GM18870 (cell line): ENCODE measurements around the gene GPC4.

Source experiments
- ATAC-seq: cut with Tn5 transposase; IDR thresholded peaks from one replicate; pipeline ENCODE4 v1.9.1; 2021; ENCODE audit warnings: moderate library complexity; ENCODE audit not compliant: unreplicated experiment

GPC4 gene

DNA sequence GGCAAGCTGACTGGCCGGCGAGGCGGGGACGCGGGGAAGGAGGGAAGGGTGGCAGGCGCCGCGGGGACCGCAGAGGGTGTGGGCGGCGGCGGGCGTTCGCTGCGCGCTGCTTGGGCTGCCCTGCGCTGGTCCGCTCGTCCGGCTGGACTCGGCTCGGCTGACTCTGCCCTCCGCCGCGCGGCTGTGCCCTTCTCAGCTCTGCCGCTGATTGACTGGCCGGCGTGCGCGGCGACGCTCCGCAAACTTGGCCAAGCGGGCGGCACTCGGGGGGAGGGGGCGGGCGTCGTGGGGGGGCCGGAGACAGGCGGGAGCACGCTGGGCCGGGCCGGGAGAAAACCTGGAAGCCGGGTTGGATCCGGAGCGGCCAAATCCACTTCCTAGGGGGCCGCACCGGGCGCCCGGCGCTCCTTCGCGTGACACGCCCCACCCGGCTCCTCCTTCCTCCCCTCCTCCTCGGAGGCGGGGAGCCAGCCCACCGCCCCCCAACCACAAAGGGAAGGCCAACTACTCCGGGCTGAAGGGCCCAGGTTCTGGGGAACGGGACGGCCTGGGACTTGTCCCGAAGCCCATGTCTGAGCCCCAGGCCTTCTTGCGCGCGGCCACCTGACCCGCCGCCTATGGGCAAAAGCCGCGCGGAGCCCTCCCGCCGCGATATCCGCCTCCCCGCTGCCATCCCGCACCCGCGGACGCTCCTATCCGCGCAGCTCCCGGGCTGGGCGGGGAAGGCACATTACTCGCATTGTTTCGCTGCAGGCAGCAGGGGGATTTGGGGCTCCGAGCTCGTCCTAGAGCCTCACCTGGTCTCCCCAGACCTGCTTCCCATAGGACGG lies at the start of gene GPC4:
Gene GPC4 (minus strand): TSS at position 214 of the 830 bp plus-strand sequence. CDS start 524 bp downstream, outside the sequence.
- no peak for ATAC-seq

DNA sequence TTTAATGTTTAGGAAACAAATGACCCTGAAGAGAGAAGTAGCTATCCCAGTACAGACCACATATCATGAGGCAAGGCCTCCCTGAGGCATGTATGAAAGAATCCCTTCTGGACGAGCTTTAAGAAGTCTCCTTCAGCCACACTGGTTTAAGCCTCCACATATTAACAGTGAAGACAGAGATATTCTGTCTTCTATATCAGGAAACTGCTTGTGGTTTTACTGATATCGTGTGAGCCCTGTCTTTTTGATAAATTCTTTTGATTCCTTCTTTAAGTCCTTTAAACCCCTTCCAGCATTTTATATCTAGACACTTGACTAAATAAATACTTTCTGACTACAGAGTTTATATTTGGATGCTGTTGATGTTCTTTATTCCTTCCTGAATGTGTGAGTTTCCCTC lies 45.9 kb upstream of the GPC4 start:
- ATAC-seq: no peak

DNA sequence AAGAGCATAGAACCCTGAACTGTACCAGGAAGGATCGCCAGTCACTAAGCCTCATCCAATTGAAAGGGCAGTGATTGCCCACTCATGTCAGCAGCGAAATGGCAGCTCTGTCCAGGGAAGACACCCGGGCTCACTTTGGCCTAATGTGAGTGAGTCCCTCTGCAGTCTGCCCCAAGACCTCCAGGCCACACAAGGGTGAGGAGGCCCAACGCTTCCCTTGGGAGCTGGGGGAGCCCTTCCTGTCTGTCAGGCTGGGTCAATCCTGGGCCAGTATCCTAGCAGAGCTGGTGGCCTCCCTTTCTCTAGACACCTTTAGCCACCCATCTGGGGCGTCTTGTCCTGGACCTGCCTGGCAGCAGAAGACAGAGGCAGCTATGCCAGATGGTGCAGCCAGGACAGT lies 39.6 kb upstream of the GPC4 start:
- no peak for ATAC-seq

DNA sequence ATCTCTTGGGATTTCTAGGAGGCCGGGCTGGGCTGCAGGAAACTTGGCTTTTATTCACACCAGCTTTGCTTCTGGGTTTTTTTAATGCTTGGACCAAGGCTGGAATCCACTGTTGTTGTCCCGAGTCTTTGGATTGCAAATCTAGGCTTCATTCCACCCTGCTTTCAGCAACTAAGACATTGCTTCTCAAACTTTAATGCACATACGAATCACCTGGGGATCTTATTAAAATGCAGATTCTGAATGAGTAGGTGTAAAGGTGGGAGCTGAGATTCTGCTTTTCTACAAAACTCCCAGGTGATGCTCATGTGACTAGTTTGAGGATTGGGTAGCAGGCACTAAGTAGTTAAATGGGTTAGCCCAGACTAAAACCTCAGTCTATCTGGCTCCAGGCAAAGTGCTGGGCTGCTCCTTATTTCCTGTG lies 39.2 kb upstream of the GPC4 start:
- no peak for ATAC-seq

DNA sequence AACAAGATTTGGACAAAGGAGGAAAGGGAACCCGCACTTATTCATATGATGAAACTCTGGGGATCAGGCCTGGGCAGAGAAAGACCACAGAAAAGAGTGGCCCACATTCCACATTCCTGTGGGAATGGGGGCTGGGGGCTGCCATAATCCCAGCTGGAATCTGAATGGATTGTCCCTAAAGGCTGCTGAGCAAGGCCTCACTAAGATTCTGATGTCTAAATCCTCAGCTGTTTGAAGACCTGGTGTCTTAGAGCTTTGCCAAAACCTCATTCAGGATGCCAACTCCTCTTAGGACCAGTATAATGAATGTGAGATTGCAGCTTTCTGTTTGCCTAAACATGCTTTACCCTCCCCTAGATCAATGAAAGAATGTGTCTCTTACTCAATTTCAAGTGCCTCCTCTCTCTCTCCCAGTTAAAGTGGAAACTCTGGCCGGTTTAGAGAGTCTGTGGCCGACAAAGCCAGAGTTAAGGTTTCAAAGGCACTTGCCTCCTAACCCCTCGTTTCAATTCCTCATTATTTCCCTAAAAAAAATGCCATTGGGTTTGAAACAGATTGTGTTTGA lies 33.3 kb upstream of the GPC4 start:
- ATAC-seq: no peak

DNA sequence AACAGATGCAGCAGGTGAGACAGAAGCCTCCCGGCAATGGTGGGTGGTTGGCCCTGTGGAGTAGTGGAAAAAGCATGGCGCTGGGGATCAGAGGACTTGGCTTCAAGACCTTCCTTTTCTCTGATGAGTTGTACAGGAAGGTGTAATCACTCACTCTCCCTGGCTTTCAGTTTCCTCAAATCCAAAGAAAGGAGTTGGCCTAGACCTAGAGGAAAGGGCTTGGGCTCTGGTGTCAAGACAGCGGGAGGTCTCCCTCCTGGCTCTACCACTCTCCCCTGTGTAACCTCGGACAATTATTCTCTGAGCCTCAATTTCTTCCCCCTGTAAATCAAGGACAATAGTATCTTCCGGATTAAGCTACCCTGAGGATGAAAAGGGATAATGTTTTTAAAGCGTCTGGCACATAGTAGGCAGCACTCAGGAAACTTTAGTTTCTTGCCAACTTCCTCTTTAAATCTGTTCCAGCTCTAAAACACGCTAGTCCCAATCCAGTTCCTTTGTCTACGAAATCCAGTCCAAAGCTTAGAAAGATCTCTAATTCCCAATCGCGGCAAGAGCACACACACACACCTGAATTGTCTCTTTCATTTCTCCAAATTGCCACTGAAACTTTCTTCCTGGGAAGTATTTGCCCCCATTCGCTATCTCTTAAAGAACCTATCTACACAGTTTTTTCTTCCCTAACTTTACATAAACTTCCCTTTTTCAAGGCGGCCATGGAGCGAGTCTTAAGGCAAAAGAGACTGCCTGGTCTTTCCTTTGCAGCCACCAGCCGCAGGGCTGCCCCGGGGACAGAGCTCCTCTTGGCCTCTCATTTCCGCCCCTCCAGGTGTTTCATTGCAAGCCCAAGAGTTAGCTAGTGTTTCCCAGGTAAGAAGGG lies 29.9 kb upstream of the GPC4 start:
- ATAC-seq: no peak

DNA sequence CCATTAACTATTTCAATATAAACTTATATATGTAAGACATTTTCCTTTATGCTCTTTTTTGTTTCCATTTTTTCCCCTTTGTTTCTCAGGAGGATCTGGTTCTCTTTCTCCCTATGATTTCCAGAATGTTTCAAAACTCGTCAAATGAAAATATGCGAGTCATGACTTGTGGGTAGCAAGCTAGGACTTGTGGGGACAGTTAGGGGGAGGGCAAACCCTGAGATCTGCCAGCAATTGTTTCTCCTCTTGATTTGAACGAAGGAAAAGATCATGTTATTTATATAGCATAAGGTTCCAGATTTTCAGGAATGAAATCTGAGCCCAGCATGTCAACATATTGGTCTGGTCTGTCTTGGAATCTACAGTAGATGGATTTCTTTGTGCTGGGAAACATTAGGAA lies 28.9 kb upstream of the GPC4 start:
- ATAC-seq: no peak

DNA sequence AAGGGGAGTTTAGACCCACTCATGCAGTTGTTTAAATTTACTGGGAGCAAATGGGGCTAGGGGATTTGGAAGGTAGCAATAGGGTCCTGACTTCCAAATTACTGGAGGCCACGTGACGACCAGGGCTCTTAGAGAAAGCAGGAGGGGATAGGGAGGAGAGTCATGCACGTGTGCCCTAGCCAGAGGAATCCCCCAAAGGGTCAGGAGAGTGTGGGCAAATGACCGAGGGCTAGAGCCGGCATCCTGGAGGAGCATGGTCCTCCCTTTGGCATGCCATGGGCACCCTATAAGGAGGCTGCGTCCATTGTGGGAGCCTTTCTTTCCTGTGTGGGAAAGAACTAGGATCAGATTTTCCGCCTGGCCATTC lies 25.5 kb upstream of the GPC4 start:
- ATAC-seq: no peak

DNA sequence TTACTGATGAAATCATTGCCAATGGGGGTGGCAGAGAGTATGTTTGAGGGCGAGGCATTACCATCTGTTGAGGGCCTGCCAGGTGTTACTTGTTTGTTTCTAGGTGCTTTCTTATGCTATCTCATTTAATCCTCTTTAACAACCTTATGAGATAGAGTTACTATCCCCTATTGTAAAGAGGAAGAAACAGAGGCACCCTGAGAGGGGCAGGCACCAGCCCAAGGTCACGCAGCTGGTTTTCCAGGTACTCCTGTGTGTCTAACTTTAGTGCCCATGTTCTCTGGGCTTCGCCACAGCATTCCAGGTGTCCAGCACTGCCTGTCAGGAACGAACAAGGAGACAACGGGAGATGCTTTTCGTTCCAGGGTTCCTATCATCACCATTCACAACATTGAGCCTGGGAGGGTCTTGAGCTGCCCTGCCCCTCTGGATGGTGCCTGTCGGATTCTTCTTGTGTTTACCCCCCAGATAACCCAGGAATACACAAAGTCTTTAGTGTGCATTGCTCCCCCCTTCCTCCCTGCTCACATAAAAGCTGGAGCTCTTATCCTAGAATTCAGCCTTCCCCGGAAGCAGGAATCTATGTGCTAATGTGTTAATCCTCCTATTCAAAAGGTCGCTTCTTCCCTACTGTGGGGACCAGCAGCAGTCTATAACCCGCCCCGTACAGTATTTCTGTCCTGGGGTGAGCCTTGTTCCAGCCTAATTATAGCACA lies 24.9 kb upstream of the GPC4 start:
- ATAC-seq: no peak

DNA sequence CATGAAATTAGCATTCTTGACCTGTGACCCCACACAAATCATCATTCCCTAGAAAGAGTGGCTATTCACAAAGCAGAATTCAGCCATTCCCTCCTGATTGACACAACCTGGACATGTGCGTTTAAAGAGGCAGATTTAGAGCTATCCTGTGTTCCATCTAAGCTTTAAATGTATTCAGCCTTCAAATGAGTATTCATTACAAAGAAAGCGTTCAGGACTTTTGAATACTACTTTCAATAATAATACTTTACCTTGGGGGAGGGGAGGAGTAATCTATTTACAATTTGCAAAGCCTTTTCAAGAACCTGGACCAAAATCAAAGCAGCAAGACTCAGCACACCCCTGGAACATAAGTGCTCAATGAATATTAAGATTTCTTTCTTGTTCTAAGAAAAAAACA lies 22.5 kb upstream of the GPC4 start:
- ATAC-seq: no peak

DNA sequence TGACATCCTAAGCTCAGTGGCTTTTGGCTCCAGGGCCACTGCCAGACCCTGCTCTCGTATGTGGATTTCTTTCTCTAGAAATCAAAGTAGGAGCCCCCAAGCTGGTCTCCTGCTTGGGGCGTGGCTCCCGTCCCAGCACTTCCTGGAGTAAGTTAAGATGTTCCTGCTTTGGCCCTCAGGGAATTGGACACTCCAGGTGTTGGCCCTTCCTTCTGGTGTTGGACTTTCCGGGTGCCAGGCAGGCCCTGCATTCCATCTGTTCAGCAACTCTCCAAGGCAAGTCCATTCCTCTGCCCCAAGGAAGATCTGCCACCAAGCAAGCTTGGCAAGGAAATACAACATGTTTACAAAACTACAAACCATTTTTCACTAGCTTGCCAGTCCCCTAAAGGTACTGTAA lies 22.1 kb upstream of the GPC4 start:
- no peak for ATAC-seq

DNA sequence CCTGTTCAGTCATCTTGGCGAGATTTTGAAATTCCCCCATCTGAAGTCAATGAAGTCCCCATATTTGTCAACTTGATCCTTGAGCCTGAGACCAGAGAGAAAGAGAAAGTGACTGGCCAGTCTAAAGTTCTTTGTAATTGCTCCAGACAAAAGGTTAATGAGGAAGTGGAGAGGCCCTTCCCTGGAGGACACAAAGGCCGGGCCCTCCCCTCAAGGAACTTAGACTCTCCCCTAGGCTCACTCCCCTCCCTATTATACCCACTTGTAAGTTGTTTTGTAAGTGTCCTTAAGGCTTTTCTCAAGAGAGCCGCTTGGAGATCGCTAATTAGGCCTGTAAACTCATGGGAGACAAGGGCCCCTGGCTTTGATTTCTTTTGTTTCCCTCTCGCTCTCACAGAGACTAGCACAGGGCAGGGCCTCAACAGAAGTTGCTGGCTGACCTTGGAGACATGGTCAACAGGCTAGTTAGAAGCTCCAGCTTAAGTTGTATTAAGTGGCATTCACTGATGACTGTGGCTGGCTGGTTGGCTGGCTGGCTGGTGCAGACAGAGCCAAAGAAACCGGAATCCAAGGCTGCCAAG lies 20.3 kb upstream of the GPC4 start:
- no peak for ATAC-seq

DNA sequence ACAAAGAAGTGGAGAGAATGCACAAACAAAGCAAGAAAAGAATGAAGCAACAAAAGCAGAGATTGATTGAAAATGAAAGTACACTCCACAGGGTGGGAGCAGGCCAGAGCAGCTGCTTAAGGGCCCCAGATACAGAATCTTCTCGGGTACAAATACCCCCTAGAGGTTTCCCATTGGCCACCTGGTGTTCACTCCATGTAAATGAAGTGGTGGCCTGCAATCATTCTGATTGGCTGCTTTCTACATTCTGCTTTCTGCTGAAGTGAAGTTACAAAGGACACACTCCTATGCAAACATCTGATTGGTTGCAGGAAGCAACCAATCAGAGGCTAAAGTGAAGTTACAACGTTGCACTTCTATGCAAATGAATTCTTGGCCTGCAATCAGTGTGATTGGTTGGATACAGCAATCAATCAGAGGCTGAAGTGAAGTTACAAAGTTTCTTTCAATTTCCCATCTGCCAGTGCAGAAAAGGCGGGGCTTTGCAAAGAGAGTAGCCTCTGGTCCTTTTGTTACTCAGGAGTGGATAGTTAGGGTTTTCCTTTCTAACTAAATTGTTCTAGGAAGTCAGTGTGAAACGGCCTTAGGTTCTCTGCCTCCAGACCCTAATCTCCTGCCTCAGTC lies 19.0 kb upstream of the GPC4 start:
- no peak for ATAC-seq

DNA sequence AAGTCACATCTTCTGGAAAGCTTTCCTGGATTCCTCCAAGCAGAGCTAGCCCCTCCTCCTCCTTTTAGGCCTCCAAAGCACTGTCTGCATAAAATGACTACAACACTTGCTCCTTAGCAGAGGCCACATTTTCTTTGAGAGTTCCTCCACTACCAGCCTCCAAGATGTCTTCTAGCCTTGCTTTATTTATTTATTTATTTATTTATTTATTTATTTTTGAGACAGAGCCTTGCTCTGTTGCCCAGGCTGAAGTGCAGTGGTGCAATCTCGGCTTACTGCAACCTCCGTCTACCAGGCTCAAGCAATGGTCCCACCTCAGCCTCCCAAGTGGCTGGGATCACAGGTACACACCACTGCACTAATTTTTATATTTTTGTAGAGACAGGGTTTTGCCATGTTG lies 4.6 kb upstream of the GPC4 start:
- no peak for ATAC-seq

DNA sequence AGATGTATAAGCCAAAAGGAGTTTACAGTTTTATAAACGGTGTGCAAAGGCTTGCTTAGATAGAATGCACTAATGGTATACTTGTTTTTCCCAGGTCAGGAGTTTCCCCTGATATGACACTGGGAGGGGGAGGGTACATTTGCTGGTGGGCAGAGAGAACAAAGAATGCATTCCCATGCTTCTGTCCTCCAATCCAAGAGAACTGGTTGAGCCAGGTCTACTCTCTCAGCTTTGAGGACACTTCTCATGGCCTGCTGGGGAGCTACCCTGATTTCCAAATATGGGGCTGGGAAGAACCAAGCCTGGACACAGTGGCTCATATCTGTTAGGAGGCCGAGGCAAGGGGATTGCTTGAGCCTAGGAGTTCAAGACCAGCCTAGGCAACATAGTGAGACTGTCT lies 3.3 kb upstream of the GPC4 start:
- ATAC-seq: no peak

DNA sequence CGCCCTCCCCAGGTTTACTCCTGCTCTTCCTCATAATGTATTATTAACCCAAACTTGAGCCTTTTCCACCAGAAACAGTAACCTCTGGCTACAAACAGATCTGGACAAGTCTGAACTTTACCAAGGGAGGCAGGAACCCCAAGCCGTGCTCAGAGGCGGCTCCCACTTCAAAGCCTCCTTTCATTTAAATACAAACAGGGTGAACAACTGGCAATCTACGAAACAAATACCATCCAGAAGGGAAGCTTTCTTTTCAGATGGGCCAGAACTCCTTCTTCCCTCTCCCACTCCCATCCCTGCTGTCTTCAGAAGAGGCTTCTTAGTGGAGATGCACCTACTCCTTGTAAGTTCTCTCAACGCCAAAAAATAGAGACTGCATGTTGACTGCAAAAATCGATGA lies 2.1 kb upstream of the GPC4 start:
- no peak for ATAC-seq

DNA sequence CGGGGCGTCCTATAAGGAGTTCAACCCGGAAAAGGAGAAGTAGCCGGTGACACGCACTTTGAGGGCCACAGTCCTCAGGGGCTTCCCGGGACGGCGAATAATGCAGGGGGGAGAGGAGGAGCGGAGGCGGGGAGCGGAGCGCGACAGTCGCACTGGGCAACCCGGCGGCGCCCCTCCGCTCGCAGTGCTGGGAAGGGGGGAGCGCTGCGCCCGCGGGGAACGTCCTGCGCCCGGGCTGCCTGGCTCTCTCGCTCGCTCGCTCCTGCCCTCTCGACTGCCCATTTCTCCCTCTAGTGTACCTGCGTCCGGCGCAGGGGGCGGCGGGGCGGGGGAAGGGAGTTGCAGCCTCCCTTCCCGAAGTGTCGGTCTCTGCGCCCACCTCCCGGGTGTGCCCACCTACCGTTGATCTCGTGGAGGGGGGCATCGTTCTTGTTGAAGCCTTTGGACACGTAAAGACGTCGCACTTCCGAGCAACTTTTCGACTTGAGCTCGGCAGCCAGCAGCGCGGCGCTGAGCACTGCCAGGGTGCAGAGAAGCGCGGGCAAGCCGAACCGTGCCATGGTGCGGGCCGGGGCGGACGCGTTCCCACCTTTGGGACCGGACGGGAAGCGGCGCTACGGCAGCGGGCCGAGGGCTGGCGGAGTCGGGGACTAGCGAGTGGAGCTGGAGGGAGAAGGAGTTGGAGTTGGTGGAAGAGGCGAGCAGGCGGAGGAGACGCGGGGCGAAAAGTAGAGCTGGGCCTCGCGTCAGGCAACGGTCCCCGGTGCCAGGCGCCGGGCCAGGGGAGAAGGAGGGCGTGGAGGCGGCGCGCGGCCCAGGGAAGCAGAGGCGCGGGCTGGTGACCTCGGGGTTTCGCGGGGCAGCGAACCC lies 648 bp downstream of the GPC4 start:
- no peak for ATAC-seq

DNA sequence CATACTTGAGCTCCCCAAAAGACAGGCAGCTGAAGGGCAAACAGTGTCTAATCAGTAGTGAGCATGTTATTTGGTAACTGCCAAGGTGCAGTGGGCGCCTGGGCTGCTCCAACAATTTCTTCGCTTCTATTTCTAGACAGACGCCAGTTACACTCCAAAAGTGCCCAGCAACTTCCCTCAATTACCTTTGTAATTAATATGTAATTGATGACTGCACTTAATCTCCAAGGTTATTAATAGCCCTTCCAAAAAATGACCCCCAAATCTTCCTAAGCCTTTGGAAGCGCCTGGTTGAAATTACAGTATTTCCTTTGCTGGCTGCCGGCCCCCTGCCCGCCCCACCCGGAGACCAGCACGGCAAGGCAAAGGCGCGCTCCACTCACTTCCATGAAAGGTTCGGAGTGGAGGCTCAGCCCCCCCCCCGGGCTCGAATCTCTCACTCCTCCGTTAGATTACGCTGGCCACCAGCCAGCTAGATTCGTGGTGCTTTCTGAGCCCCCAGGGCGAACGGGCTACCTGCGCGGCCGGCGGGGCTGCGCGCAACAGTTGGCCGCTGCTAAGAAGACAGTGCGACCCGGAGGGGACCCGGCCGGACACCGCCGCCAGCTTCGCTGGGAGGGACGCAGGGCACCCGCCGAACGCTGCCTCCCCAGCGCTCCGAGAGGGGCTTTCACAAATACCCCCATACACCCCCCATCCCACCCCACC lies 1.9 kb downstream of the GPC4 start:
- ATAC-seq: no peak

DNA sequence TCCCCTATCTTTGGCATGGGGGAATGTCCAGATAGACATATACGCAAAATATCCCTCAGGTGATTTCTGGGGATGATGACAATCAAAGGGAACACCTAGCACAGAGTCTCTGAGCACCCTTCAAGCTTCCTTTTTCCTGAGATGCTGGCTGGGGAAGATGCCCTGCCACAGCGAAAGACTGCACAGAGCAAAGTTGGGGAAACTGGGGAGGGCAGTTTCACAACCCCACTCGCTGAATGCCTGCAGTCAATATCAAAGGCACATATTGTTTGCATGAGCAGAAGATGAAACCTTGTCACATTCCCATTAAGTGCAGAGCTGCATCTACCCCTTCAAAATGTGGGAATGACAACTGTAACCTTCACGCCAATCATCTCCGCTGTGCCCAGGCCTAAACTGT lies 2.6 kb downstream of the GPC4 start:
- ATAC-seq: no peak
